ENCODE data around the gene CACNA2D3. TPM values are rescaled to one million over a fixed set of nuclear protein-coding genes. Genes with fewer than 3 reads are reported as not detected.
"Not testable (repeated sequence)": the region's sequence is repeated elsewhere in the genome, so short reads cannot be mapped to it uniquely, and the experiment has no call there.

The CACNA2D3 gene
- total RNA-seq, 1 donor from 2014 or later: 17.2 TPM

GRCh38 chr3:54970895-54971294, 848.5 kb downstream of the CACNA2D3 start:
- Histone ChIP-seq H3K4me3 (no peak overlapping the region), H3K36me3 (no peaks in the 10 kb centered on the region), H3K9me3 (no peaks in the 10 kb centered on the region), H3K4me1 (no peaks in the 10 kb centered on the region), H3K27me3 (no peaks in the 10 kb centered on the region), H3K27ac (no peak overlapping the region)
- no peak for DNase-seq (ENCODE audit: extremely low spot score in 2 of 2)
- TF ChIP-seq POLR2AphosphoS5 (IDR thresholded peaks at IDR 0.05; ENCODE audit: insufficient read depth in 1 of 2, low read depth in 1 of 2) (no peak), CTCF (IDR thresholded peaks at IDR 0.05) (no peak), POLR2A (IDR thresholded peaks at IDR 0.05) (no peak)
- intact Hi-C loops (cut with DNase I): no loop called here

GRCh38 chr3:54977439-54977838, 855.1 kb downstream of the CACNA2D3 start:
- Histone ChIP-seq H3K27me3 (no peaks in the 10 kb centered on the region), H3K4me1 (no peaks in the 10 kb centered on the region), H3K27ac (no peak overlapping the region), H3K4me3 (no peak overlapping the region), H3K9me3 (no peaks in the 10 kb centered on the region), H3K36me3 (no peaks in the 10 kb centered on the region)
- no peak for DNase-seq (ENCODE audit: extremely low spot score in 2 of 2)
- TF ChIP-seq POLR2A (IDR thresholded peaks at IDR 0.05) (no peak), POLR2AphosphoS5 (IDR thresholded peaks at IDR 0.05; ENCODE audit: insufficient read depth in 1 of 2, low read depth in 1 of 2) (no peak), CTCF (IDR thresholded peaks at IDR 0.05) (no peak)
- intact Hi-C loops (cut with DNase I): no loop called here

GRCh38 chr3:54977946-54978345, 855.6 kb downstream of the CACNA2D3 start:
- H3K36me3 ChIP-seq; H3K27ac ChIP-seq; H3K4me1 ChIP-seq; H3K27me3 ChIP-seq; H3K4me3 ChIP-seq; intact Hi-C loops (cut with DNase I); H3K9me3 ChIP-seq; DNase-seq (ENCODE audit: extremely low spot score in 2 of 2): not testable (repeated sequence)

- no peaks in the 10 kb centered on the region for H3K36me3 ChIP-seq
- DNase-seq (ENCODE audit: extremely low spot score in 2 of 2): no peak
- intact Hi-C loops (cut with DNase I): no loop called here
Observed at GRCh38 chr3:54982807-54983206, 860.5 kb downstream of the CACNA2D3 start.

GRCh38 chr3:54983266-54984099, 861.1 kb downstream of the CACNA2D3 start:
- DNase-seq (ENCODE audit: extremely low spot score in 2 of 2): no peak
- intact Hi-C loops (cut with DNase I): no loop called here
- TF ChIP-seq POLR2A (IDR thresholded peaks at IDR 0.05): no peak
- TF ChIP-seq CTCF (IDR thresholded peaks at IDR 0.05): no peak
- TF ChIP-seq POLR2AphosphoS5 (IDR thresholded peaks at IDR 0.05; ENCODE audit: insufficient read depth in 1 of 2, low read depth in 1 of 2): no peak
- no peaks in the 10 kb centered on the region for H3K9me3 ChIP-seq
- H3K36me3 ChIP-seq: no peaks in the 10 kb centered on the region
- no peak overlapping the region for H3K27ac ChIP-seq
- no peaks in the 10 kb centered on the region for H3K27me3 ChIP-seq
- peaks cover 9% of the 10 kb centered on the region for H3K4me1 ChIP-seq
- H3K4me3 ChIP-seq: no peak overlapping the region

More at GRCh38 chr3:54982807-54983206, 860.5 kb downstream of the CACNA2D3 start:
- Histone ChIP-seq H3K4me1 (peaks cover 2% of the 10 kb centered on the region), H3K9me3 (no peaks in the 10 kb centered on the region), H3K4me3 (no peak overlapping the region), H3K27me3 (no peaks in the 10 kb centered on the region), H3K27ac (no peak overlapping the region)
- TF ChIP-seq CTCF (IDR thresholded peaks at IDR 0.05): no peak
- TF ChIP-seq POLR2AphosphoS5 (IDR thresholded peaks at IDR 0.05; ENCODE audit: insufficient read depth in 1 of 2, low read depth in 1 of 2): no peak
- TF ChIP-seq POLR2A (IDR thresholded peaks at IDR 0.05): no peak
